Fibroblast of skin of abdomen (primary cell): ENCODE measurements around the gene MZF1. TPM values are rescaled to one million over a fixed set of nuclear protein-coding genes. Genes with fewer than 3 reads are reported as not detected.
"Not testable (repeated sequence)": the region's sequence is repeated elsewhere in the genome, so short reads cannot be mapped to it uniquely, and the experiment has no call there.

Source experiments
- DNase-seq: peaks from one replicate; pipeline ENCODE4 v3.0.0-alpha.2; 2013
- polyA plus RNA-seq, 2 experiments: library from polyadenylated mRNA; unstranded; fragments of 120-200 nt; gene quantifications; one replicate each; pipeline ENCODE4 v1.2.1, GENCODE V29; 2013; ENCODE audit not compliant: insufficient read length in 2 of 2

The MZF1 gene
- 9.4 TPM for polyA plus RNA-seq (2013, experiment 1 of 2; ENCODE audit: insufficient read length)
- polyA plus RNA-seq (2013, experiment 2 of 2; ENCODE audit: insufficient read length): 11.6 TPM

- DNase-seq: peak; percentile 100
Measured at GRCh38 chr19:58572818-58573657, at the start of gene MZF1. Gene MZF1 (minus strand): TSS chr19:58573335. CDS start chr19:58571389, 1,946 bp downstream.

GRCh38 chr19:58607213-58607612 lies 34.1 kb upstream of the MZF1 start:
- not testable (repeated sequence) for DNase-seq

DNA sequence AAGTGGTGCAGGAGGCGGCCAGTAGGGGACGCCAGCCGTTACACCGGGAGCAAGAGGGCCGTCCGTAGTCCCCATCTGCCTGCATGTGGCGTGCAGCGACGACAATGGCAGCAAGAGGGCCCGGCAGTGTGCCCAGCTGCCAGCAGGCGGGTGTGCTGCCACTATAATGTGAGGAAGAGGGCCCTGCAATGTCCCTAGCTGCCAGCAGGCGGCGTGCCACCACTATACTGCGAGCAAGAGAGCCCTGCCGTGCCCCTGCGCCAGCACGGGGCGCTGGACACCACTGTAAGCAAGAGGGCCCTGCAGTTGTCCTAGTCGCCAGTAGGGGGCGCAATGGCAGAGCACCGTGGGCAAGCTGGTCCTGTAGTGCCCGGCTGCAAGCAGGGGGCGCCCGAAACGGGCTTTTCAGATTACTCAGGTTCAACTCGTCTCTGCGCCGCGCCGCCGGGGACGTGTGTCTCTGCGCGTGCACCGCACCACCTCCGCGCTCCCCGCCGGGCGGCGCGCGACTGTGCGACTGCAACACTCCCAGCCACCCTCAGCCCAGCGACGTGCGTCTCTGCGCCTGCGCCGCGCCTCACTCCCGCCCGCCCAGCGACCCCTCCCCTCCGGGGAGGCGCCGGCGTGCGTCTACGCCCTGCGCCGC lies 33.2 kb upstream of the MZF1 start:
- not testable (repeated sequence) for DNase-seq

- no peak for DNase-seq
Measured at GRCh38 chr19:58586133-58586765, 13.1 kb upstream of the MZF1 start.

- no peak for DNase-seq
Measured at GRCh38 chr19:58585442-58586132, 12.5 kb upstream of the MZF1 start.

DNA sequence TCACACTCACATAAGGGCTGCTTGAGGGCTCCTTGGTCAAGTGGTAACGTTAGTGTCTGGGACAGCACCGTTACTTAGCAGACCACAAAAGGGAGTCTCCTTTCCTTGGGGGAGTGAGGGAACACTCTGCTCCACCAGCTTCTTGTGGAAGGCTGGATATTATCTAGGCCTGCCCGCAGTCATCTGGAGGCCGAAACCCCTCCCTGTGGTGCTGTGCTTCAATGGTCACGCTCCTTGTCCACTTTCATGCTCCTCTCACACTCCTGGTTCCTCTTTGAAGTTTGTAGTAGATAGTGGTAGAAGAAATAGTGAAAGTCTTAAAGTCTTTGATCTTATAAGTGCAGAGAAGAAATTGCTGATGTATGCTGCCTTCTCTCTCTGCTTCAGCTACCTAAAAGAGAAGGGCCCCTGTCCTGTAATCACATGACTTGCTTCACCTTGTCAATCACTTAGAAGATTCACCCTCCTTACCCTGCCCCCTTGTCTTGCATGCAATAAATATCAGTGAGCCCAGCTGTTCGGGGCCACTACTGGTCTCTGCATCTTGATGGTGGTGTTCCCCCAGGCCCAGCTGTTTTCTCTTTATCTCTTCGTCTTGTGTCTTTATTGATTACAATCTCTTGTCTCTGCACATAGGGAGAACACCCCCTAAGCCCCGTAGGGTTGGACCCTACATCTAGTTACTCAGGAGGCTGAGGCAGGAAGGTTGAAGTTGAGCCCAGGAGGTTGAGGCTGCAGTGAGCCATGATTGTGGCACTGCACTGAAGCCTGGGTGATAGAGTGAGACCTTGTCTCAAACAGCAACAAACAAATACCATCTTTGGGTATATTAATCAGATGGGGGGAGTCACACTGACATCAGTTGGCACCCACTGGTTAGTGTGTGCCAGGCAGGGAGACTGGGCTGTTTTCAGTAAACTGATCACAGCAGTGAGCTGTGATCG lies 11.6 kb upstream of the MZF1 start:
- DNase-seq: no peak

GRCh38 chr19:58582985-58583384 lies 9.8 kb upstream of the MZF1 start:
- DNase-seq: no peak

- DNase-seq: peak; percentile 85
Measured at GRCh38 chr19:58581227-58582141, 8.3 kb upstream of the MZF1 start.

DNA sequence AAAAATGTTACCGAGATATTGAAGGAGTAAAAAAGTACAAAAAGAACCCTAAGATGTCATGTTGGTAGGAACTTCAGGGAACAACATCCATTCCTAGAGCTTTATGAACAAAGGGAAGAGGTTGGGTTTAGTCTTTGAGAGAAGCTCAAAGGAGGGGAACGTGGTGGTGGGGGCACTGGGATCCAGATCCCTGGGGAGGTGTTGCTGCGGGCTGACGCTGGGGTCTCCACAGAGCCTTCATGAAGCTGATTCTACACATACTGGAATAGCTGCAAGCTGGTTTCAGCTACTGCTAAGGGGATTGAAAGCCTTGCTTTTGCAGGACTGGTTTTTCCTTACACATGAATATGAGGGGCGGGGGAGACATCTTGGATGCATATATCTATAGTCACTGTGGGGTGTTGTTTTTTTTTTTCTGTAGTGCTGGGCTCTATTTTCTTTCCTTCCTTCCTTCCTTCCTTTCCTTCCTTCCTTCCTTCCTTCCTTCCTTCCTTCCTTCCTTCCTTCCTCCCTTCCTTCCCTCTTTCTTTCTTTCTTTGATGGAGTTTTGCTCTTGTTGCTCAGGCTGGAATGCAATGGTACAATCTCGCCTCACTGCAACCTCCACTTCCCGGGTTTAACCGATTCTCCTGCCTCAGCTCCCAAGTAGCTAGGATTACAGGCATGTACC lies 6.5 kb upstream of the MZF1 start:
- no peak for DNase-seq

- DNase-seq: no peak
Measured at GRCh38 chr19:58578012-58578925, 5.1 kb upstream of the MZF1 start.

GRCh38 chr19:58577581-58577980 lies 4.4 kb upstream of the MZF1 start:
- DNase-seq: not testable (repeated sequence)

DNA sequence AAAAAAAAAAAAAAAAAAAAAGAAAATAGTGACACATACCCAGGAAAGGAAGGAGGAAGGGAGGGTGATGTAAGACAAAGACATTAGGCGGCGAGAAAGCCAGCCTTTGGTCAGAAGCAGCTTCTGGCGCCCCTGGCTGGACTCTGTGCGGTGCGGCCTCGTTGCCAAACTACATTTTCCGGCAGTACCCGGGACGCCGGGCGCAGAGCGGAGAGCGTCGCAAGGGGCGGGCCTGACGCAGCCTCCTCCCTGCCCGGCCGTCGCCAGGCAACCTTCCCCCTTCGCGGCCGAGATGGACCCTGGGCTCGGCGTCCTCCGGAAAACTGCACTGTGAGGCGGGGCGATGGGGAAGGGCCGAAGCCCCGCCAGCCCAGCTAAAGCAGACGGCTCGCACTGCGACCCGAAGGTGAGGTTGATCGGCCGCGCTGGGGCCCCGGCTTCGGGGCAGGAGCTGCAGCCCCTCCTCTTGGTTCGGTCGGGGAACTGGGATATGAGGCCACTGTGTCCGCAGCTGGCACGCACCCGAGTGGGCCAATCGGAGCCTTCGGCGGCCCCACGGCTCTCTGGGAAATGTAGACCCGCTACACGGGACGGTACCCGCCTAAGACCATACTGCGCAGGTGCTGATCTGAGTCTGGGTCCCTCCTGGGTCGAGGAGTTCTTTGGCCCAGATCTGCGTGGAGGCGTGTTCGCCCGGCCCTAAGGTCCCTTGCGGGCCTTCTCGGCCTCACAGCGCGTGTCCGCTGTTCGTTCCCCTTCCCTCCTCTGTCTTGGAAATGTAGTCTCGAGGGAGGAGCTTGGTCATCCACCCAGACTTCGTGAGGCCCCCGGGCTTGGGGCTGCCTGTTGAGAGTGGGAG lies 2.3 kb upstream of the MZF1 start:
- DNase-seq: peak; percentile 90

- no peak for DNase-seq
Measured at GRCh38 chr19:58573658-58574164, 576 bp upstream of the MZF1 start.

- no peak for DNase-seq
Measured at GRCh38 chr19:58572026-58572817, 913 bp downstream of the MZF1 start.

GRCh38 chr19:58571575-58571947 lies 1.6 kb downstream of the MZF1 start:
- no peak for DNase-seq

DNA sequence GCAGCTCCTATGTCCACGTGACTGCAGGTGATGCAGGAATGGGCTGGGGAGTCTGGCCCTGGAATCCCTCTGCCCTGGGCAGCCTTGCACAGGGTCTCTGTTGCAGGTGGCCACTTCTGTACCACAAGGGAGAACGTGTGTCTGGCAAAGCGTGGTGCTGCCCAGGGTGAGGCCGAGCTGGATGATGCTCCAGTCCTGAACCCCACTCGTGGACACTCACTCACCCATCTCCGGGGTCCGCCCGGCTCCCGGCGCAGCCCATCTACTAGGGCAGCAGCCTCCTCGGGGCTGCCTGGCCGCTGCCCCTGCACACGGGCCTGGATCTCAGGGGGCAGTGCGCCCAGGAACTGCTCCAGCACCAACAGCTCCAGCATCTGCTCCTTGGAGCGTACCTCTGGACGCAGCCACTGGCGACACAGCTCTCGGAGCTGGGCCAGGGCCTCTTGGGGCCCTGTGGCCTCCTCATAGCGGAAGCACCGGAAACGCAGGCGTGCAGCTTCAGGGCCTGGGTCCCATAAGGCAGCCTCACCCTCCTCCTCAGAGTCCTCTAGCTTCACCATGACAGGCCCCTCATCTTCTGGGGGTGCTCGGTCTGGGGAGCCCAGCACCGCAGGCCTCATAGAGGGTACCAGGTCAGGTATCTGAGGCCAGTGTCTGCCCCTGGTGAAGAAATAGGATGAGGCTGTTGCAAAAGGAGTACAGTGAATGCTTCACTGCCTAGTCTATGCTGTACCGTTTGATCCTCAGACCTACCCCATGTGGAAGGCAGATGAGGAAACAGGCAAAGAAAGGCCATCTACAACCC lies 2.2 kb downstream of the MZF1 start:
- no peak for DNase-seq
